GM19395 (cell line): ENCODE results near the gene PRKAG3.

Experiments
- ATAC-seq: cut with Tn5 transposase; IDR thresholded peaks from one replicate; pipeline ENCODE4 v1.9.1; 2021; ENCODE audit warnings: mild to moderate bottlenecking, moderate library complexity; ENCODE audit not compliant: unreplicated experiment

Gene PRKAG3

DNA sequence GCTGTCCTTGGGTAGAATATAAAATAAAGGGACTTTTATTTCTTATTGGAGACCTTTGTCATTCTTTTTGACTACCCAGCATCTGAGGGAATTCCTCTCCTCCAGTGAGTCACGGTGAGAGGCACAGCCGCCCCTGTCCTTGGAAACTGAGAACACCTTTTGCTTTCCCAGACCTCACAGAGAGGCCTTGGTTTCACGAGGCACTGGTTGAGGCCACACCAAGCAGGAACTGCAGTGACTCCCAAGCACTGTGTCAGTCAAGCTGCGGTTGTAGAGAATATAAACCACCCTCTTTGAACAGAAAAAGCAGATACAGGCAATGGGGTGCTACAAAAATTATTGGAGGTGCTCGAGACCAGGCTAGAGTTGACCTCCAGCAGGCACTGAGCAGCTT is 16.4 kb downstream of the PRKAG3 start:
- ATAC-seq: no peak

DNA sequence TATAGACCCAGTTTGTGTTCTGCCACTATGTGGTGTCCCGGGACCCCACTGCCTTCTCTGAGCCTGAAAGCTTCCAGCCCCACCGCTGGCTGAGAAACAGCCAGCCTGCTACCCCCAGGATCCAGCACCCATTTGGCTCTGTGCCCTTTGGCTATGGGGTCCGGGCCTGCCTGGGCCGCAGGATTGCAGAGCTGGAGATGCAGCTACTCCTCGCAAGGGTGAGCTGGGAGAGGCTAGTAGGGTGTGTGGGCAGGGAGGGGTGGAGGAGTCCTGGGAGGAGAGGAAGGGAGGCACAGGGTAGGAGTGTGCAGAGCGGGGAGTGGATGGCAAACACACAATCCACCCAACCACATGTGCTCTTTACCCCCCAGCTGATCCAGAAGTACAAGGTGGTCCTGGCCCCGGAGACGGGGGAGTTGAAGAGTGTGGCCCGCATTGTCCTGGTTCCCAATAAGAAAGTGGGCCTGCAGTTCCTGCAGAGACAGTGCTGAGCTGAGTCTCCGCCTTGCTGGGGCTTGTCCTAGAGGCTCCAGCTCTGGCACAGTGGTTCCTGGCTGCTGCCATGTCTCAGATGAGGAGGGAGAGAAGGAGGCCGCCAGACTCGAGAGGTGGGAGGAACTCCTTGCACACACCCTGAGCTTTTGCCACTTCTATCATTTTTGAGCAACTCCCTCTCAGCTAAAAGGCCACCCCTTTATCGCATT is 16.9 kb downstream of the PRKAG3 start:
- no peak for ATAC-seq

DNA sequence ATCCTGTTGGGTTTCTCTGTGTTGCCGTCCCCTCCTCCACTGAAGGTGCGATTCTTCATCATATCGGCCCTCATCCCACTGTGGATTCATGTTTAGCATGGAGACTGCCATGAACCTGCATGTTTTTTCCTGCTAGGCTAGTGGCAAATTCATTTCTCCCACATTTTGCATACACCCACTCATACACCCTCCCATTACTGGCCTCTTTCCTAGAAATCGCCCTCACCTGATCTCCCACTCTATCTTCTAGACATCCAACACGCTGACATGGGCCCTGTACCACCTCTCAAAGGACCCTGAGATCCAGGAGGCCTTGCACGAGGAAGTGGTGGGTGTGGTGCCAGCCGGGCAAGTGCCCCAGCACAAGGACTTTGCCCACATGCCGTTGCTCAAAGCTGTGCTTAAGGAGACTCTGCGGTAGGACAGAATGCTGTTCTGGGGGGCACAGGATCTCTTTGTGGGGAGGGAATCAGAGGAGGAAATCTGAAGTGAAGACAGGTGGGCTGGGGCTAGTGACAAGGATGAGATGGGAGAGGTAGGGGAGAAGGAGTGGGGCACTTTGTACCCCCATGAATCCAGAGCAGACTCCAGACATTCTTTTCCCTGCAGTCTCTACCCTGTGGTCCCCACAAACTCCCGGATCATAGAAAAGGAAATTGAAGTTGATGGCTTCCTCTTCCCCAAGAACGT is 17.7 kb downstream of the PRKAG3 start:
- no peak for ATAC-seq

DNA sequence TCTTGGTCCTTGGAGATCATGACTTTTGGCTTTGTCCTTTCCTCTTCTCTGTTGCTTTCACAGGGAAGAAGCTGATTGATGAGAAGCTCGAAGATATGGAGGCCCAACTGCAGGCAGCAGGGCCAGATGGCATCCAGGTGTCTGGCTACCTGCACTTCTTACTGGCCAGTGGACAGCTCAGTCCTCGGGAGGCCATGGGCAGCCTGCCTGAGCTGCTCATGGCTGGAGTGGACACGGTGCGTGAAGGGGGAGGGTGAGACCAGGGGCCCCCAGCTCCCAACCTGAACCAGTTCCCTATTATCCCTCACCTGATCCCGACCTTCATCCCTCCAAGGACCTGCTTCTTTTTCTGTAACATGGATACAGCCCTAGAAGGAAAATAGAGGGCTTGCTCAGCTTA is 18.7 kb downstream of the PRKAG3 start:
- ATAC-seq: no peak

DNA sequence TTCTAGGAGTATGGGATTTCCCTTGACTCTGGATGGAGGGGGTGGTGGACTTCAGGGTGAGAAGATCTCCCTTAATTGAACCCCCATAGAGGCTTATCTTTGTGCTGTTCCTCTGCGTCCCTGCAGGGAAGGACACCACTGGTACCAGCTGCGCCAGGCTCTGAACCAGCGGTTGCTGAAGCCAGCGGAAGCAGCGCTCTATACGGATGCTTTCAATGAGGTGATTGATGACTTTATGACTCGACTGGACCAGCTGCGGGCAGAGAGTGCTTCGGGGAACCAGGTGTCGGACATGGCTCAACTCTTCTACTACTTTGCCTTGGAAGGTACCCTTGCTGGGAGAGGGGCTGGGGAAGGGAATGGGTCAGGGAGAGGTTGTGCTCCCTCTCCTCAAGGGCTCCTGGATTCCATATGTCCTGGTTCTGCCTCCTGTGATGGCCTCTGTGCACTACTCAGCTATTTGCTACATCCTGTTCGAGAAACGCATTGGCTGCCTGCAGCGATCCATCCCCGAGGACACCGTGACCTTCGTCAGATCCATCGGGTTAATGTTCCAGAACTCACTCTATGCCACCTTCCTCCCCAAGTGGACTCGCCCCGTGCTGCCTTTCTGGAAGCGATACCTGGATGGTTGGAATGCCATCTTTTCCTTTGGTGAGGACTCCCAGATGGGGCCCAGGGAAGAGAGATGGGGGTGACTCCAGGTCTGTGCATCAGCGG is 19.3 kb downstream of the PRKAG3 start:
- no peak for ATAC-seq

DNA sequence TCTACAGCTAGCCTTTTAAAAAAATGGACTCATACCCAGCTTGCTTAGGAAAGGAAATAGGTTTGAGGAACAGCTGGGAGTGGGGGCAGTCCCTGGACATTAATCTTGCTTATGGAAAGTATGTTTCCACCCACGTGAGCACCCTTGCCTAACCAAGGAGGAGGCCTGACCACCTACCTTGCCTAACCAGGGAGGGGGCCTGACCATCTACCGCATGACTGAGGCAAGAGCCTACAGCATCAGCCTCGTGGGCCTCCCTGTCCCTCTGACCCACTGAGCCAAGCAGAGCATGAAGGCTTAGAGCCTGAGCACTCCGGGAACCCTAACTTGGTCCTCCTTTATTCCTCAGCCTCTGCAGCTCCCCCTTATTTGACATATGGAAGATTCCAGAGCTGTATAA is 20.2 kb downstream of the PRKAG3 start:
- no peak for ATAC-seq

DNA sequence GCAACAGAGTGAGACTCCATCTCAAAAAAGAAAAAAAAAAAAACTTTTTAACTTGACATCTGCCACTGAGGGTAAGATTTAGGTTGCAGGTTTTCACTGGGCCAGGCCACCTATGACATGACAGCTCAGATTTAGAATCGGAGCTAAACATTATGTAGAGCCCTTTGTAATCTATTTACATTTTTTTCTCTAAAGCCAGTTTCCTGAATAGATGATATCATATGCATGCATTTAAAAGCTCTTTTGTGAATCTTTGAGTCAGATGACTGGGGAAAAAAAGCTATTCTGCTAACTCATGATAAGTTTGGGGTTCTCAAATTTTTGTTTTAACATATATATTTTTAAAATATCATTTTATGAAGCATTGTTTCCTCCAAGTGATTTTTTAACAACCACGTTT is 21.3 kb downstream of the PRKAG3 start:
- ATAC-seq: no peak

DNA sequence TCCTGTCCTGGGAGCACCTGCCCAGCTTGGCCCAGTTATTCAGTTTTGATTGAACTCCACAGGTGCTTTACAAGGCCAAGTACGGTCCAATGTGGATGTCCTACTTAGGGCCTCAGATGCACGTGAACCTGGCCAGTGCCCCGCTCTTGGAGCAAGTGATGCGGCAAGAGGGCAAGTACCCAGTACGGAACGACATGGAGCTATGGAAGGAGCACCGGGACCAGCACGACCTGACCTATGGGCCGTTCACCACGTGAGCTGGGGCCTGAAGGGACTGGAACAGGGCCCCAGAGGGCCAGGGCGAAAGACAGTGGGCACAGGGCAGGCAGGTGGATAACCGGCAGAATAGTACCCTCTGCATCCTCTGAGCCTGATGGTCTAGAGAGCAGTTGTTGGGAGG is 22.1 kb downstream of the PRKAG3 start:
- no peak for ATAC-seq

DNA sequence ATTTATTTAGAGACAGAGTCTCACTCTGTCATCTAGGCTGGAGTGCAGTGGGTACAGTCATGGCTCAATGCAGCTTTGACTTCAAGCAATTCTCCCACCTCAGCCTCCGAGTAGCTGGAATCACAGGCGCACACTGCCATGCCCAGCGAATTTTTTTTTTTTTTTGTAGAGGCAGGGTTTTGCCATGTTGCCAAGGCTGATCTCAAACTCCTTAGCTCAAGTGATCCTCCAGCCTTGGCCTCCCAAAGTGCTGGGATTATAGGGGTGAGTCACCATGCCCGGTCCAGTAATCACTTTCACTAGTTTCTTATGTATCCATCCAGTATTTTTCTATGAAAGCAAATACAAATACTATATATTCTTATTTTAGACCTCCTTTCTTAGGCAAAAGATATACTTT is 24.0 kb downstream of the PRKAG3 start:
- no peak for ATAC-seq

DNA sequence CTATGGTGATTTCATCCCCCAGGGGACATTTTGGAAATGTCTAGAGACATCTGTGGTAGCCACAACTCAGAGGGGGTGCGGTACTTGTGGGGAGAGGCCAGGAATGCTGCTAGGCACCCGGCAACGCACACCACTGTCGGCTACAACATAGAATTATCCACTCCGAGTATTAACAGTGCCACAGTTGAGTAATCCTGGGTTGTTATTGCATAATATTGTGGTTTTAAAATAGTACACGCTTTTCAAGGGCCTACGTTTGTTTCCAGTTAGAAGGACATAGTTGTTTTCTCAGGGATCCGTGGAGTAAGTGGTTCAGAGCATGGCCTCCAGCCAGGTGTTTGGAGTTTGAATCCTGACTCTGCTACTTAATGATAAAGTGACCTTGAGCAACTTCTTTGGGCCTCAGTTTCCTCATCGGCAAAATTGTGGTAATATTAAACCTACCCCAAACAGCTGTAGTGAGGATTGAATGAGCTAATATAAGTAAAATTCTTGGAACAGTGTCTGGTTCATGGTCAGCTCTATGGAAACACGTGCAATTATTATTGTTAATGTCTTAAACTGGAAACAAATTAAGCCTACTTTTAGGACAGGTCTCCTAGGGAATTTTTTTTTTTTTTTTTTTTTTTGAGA is 25.1 kb downstream of the PRKAG3 start:
- ATAC-seq: no peak

DNA sequence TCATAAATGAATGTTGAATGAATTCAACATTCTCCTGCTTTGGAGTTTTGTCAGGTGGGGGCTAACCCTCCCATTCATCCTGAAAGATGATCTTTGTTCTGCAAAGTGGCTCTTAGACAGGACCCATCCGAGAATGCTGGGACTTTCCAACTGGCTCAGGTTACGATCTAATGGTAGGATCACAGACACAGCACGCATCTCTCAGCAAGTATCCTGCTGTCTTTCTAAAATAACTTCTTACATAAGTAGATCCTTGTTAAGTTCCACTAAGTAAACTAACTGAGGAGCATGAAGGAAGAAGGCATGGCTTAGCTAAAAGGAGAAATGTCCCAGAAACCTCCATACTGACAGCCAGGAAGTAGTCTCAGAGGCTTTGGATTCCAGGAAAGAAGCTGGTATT is 26.0 kb downstream of the PRKAG3 start:
- ATAC-seq: no peak

DNA sequence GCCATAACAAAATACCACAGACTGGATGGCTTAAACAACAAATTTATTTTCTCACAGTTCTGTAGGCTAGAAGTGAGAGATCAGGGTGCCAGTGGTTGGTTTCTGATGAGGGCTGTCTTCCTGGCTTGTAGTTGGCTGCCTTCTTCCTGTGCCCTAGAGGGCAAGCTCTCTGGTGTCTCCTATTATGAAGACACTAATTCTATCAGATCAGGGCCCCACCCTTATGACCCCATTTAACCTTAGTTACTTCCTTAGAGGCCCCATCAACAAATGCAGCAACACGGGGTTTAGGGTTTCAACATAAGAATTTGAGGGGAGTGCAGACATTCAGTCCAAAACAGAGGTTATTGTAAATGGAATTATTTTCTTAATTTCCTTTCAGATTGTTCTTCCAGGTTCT is 26.8 kb downstream of the PRKAG3 start:
- no peak for ATAC-seq

DNA sequence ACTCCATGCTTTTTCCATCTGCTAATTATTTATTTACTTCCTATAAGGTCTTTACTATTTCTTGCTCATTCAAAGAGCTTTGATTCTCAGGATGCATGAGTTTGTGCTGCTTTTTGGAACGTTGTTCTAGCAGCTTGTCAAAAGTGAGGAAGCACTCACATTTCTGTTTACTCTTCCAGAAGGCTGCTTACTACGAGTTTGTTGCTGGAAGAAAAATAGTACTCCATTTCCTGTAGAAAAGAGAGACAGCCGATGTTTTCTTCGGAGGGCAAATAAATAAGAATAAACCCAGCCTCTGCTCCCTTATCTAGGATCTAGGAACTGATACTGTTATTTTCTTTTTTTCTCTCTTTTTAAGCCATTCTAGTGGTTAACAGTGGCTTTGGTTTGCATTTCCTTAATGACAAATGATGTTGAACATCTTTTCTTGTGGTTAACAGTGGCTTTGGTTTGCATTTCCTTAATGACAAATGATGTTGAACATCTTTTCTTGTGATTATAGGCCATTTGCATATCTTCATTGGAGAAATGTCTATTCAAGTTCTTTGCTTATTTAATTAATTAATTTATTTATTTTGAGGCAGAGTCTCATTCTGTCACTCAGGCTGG is 29.1 kb downstream of the PRKAG3 start:
- no peak for ATAC-seq

DNA sequence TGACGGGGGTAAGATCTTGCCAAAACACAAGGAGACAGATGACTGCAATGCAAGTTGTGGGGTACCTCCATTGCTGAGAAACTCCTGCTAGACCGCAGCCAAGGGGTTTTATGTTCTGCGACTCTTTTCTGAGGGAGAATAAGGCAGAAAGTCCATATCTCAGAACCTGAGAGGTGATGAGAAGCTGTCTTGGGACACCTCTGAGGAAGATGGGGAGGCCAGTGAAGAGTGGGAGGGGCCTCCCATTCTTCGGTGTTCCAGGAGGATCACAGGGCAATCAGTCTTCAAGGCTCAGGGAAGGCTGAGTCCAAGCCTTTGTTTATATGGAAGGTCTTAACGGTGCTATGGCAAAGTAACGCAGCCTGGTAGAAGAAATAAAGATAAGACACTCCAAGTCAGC is 31.6 kb downstream of the PRKAG3 start:
- ATAC-seq: no peak

DNA sequence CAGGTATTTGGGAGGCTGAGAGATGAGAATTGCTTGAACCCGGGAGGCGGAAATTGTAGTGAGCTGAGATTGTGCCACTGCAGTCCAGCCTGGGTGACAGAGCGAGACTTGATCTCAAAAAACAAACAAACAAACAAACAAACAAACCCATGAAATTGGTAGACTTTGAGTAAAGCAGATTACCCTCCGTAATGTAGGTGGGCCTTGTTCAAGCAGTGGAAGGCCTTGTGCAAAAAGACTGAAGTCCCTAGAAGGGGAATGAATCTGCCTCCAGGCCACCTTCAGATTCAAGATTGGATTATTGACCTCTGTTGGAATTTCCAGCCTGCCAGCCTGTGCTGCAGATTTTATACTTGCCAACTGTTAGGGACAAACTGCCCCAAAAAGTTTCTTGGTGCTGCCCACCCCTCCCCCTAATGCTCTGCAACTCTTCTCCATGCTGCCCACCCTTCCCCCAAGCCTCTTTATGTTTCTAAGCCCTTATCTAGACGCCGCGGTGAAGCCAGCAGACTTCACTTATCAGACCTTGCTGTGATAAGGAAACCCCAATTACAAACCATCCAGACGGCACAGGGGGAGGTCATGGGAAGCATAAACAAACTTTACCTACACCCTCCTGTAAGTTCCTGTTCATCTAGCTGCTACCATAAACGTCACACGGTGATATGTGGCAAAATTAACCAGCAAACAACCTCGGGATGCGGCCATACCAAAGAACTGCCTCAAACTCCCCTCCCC is 32.7 kb downstream of the PRKAG3 start:
- ATAC-seq: no peak

DNA sequence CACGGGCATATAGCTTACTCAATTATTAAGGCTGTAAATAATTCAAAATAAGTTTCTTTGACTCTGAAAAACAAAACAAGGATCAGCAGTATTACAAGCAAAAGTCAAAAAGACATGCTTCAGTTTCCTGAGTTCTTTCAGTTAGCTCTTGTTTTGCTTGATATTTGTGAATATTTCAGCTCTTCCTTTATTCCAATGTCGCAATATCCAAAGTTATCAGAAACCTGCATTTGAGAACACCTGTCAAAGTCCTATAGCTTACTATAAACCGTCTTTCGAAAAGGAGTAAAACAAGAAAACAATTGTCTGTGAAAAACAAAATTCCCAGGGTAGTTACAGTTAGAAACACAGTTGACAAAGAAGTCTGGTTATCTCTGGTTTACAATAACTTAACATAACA is 34.9 kb downstream of the PRKAG3 start:
- ATAC-seq: no peak

DNA sequence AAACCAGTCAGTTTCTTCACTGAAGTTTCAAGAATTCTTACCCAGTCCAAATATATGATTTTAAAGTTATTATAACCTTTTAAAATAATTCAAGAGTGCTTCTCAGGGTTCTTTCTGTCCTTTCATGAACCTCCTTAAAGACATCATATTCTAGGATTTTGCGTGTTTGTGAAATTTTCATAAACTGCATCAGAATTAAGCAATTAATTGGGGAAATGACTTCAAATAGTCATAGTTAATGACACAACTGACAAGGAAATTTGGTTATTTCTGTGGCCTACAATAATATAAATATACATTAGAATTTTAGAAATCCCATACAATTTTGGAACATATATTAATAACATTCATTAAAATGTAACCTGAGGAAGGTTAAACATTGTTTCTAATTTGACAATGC is 39.2 kb downstream of the PRKAG3 start:
- no peak for ATAC-seq

DNA sequence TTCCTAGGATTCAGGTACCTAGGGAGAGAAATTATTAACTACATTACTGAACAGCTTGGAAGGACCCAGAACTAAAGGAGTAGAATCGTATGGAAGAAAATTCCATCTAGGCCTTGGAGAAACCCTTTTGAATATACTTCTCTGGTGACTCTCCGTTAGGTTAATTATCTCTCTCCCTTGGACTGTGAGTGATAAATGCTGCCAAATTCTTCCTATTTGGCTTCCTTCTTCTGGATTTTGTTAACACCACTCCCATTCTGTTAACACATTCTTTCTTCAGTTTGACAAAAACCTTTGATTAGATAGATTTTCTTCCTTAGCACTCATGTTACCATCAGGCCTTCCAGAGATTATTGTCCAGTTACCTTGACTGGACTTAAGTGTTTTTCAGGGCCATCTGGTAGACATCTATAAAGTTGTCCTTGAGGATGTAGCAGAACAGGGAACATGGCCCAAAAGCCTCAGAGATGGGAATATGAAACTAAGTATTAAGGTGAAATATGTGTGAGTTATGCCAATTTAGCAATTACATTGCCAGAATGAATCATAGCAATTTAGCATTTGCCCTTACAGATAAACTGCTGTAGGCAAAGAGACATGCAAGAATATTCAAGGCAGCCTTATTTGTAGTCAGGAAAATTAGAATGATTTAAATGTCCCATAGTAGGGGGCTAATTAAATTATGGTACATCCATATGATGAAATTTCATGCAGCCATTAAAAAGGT is 42.9 kb downstream of the PRKAG3 start:
- ATAC-seq: no peak

DNA sequence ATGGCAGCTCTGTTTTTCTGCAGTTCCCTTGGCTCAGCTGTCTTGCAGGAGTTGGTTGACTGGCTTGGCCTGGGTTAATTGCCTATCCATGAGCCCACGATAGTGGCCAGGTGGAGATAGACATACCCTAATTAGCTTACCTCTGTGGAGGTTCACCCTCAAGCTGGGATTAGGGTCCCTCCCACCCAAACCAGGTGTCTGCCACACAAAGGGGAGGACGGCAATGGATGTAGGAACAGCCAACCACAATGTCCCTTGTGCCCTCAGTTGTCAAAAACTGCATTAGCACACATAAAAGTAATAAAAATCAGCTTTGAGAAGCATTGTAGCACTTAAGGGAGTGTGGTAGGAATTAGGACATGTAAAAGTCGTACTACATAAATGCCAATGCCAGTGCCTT is 45.5 kb downstream of the PRKAG3 start:
- ATAC-seq: no peak

DNA sequence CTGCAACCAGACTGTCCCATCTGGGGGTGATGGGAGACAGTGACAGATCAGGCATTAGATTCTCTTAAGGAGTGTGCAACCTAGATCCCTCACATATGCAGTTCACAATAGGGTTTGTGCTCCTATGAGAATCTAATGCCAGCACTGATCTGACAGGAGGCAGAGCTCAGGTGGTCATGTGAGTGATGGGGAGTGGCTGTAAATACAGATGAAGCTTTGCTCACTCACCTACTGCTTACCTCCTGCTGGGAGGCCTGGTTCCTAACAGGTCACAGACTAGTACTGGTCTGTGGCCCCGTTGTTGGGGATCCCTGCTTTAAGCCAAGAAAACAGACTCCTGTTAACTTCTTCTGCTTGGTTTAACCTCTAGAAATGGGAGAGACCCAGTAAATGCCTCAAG is 46.5 kb downstream of the PRKAG3 start:
- ATAC-seq: no peak
